GM21381 (cell line): Measurements from ENCODE around the gene DPY19L3.
"Not testable (repeated sequence)": the region's sequence is repeated elsewhere in the genome, so short reads cannot be mapped to it uniquely, and the experiment has no call there.

Experiments used
- ATAC-seq: cut with Tn5 transposase; IDR thresholded peaks from one replicate; pipeline ENCODE4 v1.9.1; 2021; ENCODE audit warnings: mild to moderate bottlenecking, moderate library complexity; ENCODE audit not compliant: unreplicated experiment

Gene DPY19L3

DNA sequence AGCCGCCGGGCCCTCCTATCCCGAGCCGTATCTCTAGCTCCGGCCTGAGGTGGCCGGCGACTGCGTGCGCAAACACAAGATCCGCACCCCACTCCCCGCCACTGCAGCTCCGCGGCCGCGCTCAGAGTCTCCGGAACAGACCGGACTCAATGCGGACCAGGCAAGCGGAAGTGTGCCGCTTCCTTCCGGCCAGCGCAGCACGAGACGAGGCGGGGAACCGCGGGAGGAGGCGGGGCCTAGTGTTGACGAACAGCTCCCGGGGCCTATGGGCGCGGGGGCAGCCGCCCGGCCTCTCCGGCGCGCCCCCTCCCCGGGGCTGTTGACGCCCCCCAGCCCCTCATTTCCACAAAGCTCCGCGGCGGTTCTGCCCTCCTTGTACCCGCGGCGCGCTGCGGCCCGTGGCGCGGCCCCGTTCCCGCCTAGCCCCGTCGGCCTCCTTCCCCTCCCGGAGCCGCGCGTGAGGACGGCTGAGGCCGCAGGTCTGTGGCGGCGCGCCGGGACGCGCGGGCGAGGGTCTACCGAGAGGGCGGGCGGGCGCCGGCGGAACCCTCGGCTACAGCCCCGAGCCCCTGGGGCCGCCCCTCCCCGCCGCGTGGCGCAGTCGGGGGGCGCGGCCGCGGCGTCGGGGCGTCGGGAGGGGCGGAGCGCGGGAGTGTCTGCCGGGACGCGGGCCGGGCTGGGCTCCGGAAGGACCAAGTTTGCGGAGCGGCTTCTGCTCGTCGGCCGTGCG, at the start of gene DPY19L3:
DPY19L3 (plus strand) TSS at position 340 of the 730 bp plus-strand sequence. CDS start 2,484 bp downstream, outside the sequence.
- ATAC-seq, result peak; percentile 97

- no peak for ATAC-seq
These were observed 47.9 kb upstream of the DPY19L3 start for GRCh38 chr19:32357720-32358119.

- no peak for ATAC-seq
These were observed 47.2 kb upstream of the DPY19L3 start for GRCh38 chr19:32358321-32358720.

DNA sequence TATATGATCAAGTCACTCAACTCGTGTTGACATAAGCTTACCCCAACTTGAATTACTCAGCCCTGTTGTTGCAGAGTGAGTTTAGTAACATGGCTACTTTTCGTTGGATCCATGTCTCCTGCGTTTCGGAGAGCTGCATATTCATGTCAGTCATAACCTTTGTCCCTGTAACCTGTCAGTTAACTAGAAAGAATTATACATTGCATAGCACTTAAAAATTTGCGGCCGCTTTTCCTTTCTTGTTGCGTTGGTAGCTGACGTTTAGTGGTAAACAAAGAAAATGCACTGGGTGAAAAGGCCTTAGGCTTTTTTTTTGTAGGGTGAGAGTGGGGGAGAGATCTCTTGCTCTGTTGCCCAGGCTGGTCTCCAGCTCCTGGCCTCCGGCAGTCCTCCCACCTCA, 46.0 kb upstream of the DPY19L3 start:
- no peak for ATAC-seq

DNA sequence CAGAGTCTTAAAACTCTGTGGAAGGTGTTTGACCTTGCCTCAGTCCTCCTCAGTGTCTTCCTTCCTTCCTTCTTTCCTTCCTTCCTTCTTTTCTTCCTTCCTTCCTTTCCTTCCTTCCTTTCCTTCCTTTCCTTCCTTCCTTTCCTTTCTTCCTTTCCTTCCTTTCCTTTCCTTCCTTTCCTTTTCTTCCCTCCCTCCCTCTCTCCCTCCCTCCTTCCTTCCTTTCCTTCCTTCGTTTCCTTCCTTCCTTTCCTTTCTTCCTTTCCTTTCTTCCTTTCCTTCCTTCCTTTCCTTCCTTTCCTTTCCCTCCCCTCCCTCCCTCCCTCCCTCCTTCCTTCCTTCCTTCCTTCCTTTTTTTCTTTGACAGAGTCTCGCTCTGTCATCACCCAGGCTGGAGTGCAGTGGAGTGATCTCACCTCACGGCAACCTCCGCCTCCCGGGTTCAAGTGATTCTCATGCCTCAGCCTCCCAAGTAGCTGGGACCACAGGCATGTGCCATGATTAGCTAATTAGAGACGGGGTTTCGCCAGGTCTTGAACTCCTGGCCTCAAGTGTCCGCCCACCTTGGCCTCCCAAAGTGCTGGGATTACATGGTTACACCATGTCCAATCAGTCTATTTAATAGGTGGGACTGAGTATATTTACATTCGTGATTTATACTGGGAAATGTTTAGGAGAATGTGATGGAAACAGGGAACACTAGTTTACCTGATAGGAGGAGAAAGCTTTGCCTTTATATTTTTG, 43.8 kb upstream of the DPY19L3 start:
- ATAC-seq, result no peak

- ATAC-seq, result no peak
These were observed 43.3 kb upstream of the DPY19L3 start for GRCh38 chr19:32362318-32362691.

DNA sequence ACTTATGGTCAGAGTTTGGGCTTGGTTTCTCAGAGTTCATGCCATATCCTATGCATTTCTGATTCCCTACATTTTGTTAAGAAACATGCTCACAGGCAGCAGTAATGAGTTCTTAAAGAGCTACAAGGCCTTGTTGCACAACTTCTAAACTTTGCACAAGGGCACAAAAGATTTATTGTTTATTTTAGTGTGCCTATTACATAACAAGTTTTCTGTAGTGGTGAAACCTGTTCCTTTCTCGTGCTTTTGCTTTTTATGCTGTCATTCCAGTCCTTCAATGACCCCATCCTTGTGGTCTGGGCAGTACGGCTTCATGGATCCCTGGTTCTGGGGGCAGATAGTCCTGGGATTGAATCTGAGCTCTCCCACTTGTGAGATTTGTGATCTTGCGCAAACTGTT, 42.4 kb upstream of the DPY19L3 start:
- no peak for ATAC-seq

DNA sequence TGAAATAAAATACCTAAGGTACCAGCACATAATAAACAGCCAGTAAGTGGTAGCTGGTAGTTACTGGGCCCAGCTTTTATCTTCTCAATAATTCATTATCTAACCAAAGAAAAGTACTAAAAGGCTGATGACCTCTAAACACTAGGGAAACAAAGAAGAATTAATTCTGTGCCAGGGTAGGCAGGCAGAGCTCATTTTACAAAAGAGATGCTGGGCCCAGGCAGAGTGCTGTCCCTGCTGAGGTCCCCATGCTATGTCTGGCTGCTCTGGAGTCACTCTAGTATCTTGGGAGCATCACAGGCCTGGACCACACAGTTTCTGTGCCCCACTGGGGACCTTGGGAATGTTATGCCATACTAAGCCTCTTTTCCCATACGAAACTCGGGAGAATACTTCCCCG, 41.9 kb upstream of the DPY19L3 start:
- ATAC-seq, result no peak

DNA sequence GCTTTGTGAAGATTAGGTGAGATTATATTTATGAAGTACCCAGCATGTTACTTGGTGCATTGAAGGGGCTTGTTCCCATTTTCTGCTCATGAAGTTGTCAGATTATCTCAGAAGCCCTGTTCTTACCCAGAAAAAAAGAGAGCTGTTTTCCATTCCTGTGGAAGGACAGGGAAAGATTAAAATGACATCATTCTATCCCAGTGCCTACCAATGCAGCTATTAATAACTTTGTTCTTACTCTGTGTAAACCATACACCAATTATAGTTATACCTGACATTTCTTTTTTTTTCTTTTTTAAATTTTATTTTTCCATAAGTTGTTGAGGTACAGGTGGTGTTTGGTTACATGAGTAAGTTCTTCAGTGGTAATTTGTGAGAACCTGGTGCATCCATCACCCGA, 41.5 kb upstream of the DPY19L3 start:
- ATAC-seq, result no peak

DNA sequence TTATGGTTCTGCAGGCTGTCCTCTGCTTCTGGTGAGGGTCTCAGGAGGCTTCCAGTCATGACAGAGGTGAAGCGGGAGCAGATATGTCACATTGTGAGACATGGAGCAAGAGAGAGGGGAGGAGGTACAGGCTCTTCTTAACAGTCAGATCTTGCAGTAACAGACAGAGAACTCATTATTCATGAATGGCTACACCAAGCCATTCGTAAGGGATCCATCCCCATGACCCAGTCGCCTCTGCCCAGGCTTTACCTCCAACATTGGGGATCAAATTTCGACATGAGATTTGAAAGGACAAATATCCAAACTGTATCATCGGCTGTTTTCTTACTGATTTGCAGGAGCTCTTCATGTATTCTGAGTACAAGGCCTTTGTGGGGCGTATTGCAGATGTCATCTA, 38.5 kb upstream of the DPY19L3 start:
- no peak for ATAC-seq

- ATAC-seq, result no peak
These were observed 37.5 kb upstream of the DPY19L3 start for GRCh38 chr19:32367948-32368536.

- ATAC-seq, result no peak
These were observed 36.8 kb upstream of the DPY19L3 start for GRCh38 chr19:32368787-32369186.

DNA sequence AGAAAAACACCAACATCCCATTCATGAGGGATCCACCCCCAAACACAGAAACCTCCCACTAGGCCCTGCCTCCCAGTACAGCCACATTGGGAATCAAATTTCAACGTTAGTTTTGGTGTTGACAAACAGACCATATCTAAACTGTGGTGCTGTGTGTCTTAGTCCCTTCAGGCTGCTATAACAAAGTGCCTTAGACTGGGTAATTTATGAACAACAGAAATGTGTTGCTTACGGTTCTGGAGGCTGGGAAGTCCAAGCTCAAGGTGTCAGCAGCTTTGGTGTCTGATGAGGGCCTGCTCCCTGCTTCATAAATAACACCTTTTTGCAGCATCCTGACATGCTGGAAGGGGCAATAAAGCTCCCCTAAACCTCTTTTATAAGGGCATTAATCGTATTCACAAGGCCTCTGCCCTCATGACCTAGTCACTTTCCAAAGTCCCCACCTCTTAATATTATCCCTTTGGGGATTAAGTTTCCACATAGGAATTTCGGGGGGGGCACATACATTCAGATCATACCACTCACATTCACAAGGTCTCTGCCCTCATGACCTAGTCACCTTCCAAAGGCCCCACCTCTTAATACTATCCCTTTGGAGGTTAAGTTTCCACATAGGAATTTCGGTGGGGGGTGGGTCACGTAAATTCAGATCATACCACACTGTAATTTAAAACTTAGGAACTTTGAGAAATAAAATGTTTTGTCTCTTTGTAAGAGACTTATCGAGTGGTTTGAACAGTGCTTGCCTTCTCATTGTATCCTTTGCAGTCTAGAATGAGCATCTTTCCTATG, 32.6 kb upstream of the DPY19L3 start:
- no peak for ATAC-seq

- ATAC-seq, result no peak
These were observed 31.8 kb upstream of the DPY19L3 start for GRCh38 chr19:32373585-32374295.

- ATAC-seq, result not testable (repeated sequence)
These were observed 31.2 kb upstream of the DPY19L3 start for GRCh38 chr19:32374362-32374761.

GRCh38 chr19:32377088-32377487, 28.5 kb upstream of the DPY19L3 start:
- not testable (repeated sequence) for ATAC-seq

- ATAC-seq, result no peak
These were observed 25.3 kb upstream of the DPY19L3 start for GRCh38 chr19:32380269-32380668.

DNA sequence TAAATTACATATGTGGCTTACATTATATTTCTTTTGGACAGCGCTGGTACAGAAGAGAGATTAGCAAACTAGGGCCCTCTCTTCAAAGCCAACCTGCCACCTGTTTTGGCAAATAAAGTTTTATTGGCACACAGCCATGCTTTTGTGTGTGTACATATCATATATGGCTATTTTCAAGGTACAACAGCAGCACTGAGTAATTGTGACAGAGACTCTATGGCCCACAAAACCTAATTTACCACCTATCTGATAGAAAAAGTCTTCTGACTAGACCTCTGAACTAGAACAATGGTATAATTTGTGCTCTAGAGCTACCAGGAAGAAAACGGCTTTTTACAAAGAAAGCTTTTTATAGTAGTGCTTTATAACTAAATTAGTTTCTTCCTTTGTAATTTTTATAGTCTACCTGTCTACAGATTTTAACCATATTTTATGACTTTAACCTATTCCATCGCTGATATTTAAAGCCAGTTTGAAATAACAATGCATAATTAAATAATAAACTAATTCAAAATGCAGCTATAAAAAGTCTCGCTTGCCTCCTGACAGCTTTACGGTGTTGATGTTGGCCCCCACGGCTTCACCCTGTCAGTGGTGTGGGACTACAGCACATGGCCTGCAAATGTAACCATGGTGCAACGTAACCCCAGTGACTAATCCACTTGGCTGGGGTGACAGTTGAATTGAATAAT, 17.7 kb upstream of the DPY19L3 start:
- ATAC-seq, result no peak

DNA sequence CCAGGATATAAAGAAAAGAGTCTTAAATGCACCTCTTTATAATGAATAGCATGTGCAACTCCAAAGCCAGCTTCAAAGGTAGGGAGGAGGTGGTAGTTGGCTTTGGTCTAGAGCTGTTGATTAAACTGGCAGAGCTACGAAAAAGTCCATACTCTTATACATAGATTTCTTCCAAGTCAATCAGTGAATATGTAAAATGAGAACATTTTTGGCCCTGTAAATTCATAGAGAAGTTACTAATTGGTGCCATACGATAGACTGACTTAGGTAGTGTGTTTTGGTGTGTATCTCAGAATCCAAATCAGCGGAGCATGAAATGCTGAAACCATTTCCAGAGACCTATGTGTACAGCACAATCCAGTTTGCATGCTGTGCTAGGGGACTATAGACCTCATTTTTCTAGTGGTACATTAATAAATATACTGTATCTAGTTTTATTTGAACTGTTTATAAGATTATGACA, 17.1 kb upstream of the DPY19L3 start:
- ATAC-seq, result no peak

DNA sequence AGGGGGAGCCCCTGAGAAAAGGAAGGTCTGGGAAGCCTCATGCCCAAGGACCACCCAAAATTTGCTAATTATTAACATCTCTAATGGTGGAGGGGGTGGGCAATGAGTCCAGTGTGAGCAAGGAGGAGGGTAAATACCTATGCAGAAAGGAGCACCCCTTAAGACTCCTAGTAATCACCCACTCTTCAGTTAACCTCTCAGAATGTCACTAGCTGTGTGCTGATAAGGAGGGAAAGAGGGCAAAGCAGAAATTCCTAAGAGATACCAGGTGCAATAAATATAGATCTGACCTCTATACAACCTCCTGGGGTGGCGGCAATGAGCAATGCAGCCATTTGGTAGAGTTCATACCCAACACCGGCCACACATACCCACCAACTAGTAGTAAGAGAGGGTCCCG, 12.7 kb upstream of the DPY19L3 start:
- no peak for ATAC-seq
